NCI-H2107 treated with DMSO at 0.1 percent for 48 hours (cell line): ENCODE measurements around the gene C19orf12.
"Not testable (repeated sequence)": the region's sequence is repeated elsewhere in the genome, so short reads cannot be mapped to it uniquely, and the experiment has no call there.

Source experiments
- DNase-seq: peaks from one replicate; lab custom pipeline; 2025; ENCODE audit not compliant: unreplicated experiment; lab: John Stamatoyannopoulos, UW

C19orf12 gene

DNA sequence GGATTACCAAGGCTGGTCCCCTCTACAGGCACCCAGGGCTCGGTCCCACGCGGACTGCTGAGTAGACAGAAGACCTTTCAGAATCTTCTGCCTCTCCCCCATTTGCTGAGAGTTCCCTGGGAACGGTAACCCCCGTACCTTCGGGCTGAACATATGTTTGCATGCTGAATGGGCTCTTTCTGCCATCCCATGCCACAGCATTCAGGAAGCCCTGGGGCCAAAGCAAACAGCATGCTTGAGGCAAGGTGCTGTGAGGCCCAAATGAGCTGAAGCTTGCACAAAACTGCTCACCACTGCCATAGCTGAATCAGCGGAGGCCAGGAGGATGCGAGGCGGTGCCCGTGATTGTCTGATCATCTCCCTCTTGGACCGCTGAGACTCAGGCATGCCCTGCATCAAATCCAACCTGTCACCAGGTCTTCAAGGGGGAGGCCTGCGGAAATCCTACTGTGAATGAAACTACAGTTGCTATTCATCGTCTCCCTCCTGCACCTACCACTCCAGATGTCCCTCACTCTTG is 16.3 kb upstream of the C19orf12 start:
- no peak for DNase-seq

DNA sequence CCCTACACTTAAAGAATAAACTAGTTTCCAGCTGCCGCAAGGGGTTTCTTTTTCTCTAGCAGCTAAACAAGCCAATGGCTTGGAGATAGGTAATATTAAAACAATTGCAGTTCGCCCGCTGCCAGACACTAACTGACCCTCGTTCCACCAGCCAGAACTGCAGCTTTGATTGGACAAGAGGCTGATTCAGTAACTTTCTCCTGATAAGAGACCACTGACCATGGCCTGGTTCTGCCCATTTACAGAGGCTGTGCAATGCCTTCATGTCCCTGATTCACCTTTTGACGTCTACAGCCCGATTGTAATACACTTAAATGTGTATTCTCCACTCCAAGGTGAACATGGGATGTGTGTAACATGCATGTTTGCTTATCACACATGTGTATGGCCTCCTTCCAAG is 12.8 kb upstream of the C19orf12 start:
- DNase-seq = no peak

DNA sequence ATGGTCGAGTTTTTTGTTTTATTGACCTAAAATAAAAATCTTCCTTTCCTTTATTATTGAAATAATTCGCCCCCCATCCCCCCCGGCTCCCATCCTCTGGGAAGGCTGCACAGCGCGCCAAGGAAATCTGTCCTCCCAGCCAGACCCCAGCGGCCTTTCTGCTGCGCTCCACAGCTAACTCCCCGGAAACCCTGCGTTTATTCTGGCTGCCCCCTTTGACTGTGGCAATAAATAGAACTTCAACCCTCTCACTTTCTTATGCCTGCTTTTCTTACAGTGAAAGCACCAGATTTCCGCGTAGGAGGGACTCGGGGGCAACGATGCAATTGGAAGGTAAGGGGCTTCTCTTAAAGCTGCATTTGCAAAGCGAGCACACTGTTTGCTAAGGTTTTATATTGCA is 9.7 kb upstream of the C19orf12 start:
- no peak for DNase-seq

DNA sequence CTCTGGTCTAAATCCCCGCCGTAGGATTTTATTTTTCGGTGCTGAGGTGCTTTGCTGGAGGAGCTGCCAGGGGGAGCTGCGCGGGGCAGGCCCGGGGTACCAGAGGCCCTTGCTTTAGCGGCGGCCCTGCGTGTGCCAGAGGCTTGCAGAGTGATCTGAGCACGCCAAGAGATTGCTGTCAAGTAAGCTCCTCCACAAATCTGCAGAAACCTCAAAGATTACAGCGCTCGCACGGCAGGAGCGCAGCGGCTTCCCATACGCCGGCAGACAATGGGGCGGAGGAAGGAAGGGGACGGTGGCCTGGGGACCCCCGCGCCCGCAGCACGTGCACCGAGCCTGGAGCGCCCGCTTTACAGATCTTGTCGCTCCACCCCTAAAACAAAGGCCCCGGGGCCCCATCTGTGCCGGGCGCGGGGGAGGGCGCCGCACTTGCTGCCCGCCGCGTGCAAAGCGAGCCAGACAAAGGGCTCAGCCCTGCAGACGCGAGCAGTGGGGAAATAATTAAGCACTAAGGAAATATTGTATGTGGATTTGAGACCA is 9.1 kb upstream of the C19orf12 start:
- DNase-seq = no peak

DNA sequence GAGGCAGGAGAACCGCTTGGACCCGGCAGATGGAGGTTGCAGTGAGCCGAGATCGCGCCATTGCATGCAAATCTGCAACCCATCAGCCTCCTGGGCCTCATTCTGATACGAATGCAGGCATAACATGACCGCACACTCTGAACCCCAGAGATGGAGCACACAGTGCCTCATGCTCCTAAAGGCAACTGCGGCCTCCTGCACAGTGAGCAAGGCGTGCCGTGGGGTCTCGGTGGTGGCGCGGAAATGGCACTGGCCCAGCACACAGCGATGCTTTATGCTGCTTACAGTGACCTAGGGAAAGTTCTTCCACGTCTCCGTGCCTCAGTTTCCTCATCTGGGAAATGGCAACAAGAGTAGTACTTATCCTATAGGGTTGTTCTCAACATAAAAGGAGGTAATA is 2.0 kb upstream of the C19orf12 start:
- no peak for DNase-seq

DNA sequence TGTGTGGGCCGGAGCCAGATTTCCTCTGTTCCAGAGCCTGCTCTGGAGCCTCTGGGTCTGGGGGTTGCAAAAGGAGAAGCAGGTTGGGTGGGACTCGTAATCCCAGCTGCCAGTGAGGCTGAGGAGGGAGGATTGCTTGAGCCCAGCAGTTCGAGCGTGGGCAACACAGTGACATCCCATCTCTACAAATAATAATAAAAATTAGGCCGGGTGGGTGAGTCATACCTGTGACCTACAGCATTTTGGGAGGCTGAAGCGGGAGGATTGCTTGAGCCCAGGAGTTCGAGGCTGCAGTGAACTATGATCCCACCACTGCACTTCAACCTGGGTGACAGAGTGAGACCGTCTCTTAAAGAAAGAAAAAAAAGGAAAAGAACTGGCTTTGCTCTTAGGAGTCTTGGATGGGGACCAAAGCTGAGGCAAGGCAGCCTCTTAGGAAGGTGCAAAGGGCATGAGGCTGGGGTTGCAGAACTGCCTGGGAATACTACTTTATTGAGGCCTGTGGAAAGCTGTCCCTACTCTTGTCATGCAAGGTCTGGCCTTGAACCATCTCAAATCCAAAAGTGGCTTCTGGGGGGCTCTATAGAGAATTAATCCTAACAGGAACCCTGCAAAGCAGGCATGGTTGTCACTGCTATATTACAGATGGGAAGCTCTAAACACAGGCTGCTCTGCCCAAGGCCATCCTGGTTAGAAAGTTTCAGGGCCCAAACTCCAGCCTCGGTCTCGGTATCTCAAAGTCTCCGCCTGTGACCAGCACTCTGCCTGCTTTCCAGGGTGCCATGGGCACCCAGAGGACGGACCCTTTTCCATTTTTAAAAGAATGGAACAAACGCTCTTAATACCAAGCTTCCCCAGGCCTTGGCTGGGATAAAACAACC is 880 bp upstream of the C19orf12 start:
- no peak for DNase-seq

DNA sequence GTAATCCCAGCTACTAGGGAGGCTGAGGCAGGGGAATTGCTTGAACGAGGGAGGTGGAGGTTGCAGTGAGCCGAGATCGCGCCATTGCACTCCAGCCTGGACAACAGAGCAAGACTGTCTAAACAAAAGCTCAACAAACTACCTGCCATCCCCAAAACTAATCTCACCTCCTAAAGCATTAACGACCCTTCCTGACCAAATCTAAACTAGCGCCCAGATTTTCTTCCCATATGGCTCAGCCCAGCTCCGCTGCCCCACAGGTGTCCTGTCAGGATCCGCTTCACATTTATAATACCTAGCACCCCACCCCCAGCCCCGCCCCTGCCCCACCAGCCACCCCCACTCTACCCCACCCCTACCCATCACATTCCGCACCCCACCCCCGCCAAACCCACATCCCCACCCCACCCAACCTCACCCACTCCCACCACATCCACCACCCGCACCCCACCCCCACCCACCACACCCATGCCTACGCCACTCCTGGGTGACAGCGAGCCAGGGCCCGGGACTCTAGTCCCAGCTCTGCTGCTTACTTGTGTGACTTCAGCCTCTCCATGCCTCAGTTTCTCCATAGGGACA is 599 bp downstream of the C19orf12 start:
- no peak for DNase-seq

DNA sequence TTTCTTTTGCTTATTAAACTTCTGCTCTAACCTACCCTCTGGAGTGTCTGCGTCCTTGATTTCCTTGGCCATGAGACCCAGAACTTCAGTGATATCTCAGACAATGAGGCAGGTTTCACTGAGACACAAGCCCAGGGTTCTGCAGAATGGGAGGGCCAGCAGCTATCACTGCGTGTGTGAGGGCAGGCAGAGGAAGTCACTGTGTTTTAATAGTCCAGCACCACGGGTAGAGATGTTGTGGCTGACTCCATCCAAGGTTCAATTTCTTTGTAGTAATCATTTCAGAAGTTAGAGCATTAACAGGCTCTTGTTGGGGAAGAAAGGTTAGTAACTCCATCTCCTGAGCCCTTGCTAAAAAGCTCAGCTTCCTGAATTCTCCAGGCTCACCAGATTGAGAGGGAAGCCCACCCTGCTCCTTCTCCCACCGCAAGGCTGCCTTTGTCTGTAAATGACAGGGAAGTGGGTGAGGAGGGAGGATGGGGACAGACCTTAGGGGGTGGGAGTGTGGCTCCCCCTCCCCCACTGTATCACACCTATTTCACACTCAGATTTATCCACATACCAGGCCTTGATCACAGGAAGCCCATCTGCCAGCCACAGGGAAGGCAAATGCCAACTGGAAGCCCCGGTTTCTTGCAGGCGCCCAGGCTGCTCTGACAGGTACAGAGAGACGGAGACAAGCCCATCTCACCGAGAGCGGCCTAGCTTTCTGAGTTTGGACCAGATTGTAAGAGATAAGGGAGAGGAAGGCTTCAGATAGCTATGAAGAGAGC is 2.1 kb downstream of the C19orf12 start:
- no peak for DNase-seq

DNA sequence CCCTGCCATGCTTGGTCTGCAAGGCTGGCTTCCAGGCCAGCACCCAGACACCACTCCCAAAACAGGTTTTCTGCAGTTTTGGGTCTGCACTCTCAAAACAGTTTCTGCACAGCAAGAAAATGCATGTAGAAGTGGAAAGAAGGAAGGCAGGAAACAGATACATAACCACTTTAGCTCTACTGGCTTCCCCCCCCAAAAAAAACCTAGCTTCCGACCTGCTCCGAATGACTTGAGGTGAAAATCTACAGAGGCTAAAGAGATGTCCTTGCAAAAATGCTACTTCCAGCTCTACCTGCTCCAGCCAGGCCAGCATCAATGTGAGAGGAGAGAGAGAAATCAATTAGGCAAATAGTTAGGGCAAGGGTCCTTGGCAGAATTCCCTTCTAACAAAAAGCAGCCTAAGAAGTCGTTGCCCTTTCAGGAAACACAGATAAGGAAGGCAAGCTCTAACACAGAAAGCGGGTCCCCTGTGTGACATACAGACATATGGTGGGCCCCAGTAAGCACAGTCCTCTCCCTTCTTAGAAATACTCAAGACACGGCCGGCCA is 3.4 kb downstream of the C19orf12 start:
- DNase-seq = no peak

DNA sequence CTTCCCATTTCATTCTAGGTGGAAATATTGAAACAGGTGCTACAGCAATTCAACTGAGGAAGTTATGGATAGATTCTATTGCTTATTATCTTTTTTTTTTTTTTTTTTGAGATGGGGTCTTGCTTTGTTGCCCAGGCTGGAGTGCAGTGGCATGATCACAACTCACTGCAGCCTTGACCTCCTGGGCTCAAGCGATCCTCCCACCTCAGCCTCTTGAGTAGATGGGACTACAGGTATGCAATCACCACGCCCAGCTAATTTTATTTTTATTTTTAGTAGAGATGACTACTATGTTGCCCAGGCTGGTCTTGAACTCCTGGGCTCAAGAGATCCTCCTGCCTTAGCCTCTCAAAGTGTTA is 5.6 kb downstream of the C19orf12 start:
- not testable (repeated sequence) for DNase-seq

DNA sequence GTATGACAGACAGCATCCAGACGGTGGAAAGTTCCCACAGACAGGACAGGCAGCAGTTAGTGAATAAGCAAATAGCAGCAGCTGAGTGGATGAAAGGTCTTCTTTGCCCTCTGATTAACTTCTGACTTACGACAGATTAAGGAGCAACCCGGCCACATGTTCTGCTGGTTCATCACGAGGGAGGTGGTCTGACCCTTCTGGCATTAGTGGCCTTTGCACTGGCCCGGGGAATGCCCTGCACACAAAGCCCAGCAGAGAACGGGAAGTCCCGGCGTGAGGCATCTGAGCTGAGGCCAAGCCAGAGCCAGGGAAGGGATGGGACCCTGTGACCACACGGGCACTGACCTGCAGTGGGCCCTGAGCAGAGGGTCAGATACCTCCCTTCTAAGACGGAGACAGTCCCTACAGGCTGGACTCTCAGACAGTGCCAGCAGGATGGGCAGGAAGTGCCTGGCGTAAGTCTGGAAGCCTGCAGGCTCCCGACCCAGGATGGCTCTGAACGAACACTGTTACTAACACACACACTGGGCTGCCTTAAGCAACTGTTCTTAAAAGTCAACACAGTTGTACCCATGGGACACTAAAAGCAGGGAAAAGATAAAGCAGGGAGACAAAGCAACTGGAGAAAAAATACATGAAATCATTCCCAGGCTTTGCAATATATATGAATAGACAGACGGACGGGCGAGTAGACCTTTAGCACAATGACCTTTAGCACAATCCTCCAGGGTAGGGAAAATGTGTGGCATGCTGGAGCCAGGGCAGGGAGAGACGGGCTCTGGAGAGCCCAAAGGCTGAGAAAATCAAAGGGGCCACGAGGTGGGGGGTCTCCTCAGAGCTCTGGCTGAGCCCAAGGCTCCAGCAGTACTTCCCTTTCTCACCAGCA is 6.3 kb downstream of the C19orf12 start:
- no peak for DNase-seq

DNA sequence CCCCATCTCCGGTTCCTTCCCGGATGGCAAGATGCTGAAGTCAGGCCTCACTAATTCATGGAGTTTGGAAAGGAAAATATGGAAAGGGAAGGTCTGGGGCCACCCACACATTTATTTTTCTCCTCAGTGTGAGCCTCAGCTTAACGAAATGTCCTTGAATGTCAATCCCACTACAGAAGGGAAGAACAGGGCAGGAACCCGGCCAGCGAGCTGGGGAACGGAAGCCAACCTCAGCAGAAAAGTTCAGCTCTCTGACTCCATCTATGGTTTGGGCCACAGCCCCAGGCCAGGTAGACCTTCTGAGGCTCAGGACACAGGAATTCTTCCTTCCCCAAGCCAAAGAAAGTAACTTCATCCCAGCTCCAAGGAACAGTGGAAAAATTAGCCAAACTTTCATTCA is 8.4 kb downstream of the C19orf12 start:
- no peak for DNase-seq

DNA sequence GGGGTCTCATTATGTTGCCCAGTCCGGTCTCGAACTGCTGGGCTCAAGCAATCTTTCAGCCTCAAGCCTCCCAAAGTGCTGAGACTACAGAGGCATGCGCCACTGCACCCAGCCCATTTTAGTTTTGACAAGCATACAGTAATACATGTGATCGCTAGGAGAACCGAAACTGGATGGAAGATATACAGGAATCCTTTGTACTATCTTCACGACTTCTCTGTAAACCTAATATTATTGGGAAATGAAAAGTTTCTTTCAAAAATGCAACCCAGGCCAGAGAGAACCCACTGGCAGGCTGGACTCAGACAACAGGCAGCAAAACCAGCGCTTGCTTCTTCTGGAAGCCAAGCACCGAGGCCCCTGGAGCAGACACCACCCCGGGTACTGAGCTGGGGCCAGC is 9.4 kb downstream of the C19orf12 start:
- no peak for DNase-seq

DNA sequence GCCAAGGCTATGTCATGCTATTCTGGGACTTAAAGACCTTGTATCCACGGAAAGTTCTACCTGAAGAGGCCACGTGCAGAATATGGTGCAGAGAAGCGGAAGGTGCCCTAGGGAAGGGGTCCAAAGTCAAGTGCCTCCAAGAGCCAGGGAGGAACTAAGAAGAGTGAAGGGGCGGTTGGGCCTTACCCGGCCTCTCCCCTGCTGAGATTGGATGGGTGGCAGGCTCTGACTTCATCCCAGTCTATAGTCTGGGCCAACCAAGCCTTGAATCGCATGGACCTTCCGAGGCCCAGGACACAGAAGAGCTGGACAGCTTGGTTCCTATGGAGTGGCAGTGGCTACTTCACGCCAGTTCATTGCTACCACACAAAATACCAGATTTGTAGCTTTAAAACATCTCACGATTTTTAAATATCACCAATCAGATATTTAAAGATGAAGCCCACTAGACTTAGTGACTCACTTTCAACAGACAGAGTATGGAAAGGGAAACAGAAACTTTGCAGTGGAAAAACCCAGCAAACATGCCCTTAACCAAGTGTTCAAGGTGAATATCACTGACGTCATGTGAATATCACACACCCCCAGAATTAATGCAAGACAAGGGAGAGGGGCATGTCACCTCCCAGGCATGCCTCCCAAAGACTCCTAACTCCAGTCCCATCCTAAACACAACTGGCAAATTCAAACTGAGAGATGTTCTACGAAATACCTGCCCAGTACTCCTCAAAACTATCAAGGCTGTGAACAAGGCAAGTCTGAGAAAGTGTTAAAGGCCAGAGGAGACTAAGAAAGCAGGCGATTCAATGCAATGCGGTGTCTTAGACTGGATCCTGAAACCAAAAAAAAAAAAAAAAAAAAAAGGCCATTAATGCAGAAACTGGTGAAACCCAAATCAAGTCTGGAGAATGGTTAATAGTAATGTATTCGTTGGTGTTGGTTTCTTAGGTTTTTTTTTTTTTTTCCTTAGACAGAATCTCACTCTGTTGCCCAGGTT is 10.2 kb downstream of the C19orf12 start:
- no peak for DNase-seq

DNA sequence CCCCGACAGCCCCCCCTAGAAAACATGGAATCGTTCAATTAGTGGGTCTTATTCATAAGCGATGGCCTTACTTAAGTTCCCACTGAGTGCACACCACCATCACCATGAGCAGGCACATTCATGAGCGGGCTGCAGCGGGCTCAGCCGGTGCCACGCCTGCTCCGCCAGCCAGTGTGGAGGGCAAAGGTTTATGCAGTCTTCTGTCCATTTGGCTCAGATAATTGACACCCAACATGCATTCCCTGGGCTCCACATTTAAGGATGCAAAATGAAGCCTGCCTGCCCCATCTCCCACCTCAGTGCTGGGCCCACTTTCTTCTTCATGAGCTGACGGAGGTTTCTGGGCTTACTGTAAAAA is 12.1 kb downstream of the C19orf12 start:
- no peak for DNase-seq

DNA sequence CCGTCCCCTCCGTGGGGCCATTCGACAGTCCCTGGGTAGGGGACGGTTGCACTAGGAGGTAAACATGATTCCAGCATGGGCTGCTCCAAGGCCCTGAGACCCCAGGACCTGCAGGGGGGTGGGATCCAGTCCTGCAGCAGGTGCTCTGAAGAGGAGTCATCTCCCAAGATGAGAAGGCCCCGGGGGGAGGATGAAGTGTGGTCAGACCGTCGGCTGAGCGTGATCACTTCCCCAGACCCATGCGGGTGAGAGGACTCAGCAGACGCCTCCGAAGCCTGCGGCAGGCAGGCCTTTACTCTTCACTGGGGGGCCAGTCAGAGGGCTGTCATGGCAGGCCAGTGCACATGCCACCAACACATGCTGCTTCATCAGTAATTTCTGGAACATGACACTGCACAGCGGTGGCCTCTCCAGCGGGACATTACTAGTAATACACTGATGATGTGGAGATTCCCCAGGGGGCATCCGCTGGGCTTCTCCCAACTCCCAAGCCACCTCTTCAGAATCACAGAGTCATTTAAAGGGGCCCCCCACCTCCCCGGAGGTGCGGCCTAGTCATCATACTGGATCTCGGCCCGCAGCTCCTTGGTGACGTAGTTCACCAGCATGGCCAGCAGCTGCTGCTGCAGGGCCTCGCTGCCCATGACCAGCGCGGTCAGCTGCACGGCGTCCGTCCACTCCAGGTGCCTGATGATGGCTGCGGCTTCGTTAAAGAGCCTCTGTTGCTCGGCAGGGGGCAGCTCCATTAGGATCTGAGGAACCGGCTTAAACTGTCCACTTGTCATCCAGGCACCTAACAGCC is 12.7 kb downstream of the C19orf12 start:
- DNase-seq = no peak

DNA sequence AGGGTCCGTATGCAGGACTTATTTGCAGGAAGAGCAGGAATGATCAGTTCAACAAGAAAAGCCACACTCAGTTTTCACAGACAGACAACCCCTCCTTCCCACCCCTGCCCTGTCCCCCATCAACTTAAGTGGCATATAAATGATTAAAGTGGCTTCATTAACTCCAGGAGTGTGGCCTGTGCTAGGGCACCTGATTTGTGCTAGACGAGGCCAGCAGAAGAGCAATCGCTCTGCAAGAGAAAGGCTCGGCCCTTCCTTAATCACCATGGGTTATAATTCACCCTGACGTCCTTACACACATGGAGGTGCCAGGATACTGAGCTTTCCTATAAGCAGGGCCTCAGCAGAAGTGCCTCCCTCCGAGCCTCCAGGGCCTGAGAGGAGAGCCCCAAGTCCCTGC is 14.6 kb downstream of the C19orf12 start:
- no peak for DNase-seq

DNA sequence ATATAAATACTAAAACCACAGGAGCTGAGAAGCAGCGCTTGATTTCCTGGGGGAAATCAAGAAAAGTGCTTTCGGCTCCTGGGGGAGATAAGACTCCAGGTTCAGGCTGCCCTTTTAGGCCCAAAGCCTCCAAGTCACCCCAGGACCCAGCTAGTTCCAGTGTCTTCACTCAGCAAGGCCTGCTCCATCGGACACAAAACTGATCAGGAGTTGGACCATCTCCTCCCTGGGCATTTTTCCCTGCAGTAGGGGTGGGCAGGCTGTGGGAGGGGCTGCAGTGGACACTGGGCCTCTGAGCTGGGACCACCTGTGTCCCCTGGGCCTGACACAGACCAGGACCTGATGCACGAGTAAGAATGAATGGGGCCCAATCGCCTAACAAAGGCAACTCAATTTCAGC is 15.2 kb downstream of the C19orf12 start:
- DNase-seq = no peak
